Testis (tissue), 2 donors: Measurements from ENCODE around the gene SLC1A3.

ENCODE experiments used
- CTCF ChIP-seq, 3 experiments: fragments of 450-650 bp in 2 of 3; fragments of 200-600 bp in 1 of 3; sonication (generic) in 1 of 3; IDR thresholded peaks; one replicate each; pipeline ENCODE4 v1.5.1; 2016 to 2019; ENCODE audit warnings: antibody characterized with exemption in 3 of 3, mild to moderate bottlenecking in 2 of 3, moderate library complexity in 1 of 3
- POLR2A ChIP-seq: fragments of 450-650 bp; IDR thresholded peaks from one replicate; pipeline ENCODE4 v1.6.1; 2017; ENCODE audit warnings: antibody characterized with exemption, mild to moderate bottlenecking, moderate library complexity

GRCh38 chr5:36606428-36607113 lies at the start of gene SLC1A3:
- TF ChIP-seq POLR2A, result peak; percentile 28
- TF ChIP-seq CTCF (IDR thresholded peaks at IDR 0.05), result no peak
